ENCODE results near the gene CHD2.
"Not testable (repeated sequence)": the region's sequence is repeated elsewhere in the genome, so short reads cannot be mapped to it uniquely, and the experiment has no call there.

The CHD2 gene

GRCh38 chr15:93020976-93021772, 121.0 kb downstream of the CHD2 start:
- DNase-seq (ENCODE audit: low read depth in 2 of 2), result no peak

GRCh38 chr15:93024293-93024692, 124.2 kb downstream of the CHD2 start:
- DNase-seq (ENCODE audit: low read depth in 2 of 2), result no peak

GRCh38 chr15:93024716-93025624, 124.8 kb downstream of the CHD2 start:
- DNase-seq (ENCODE audit: low read depth in 2 of 2), result no peak

GRCh38 chr15:93025625-93025982, 125.5 kb downstream of the CHD2 start:
- DNase-seq (ENCODE audit: low read depth in 2 of 2), result no peak

GRCh38 chr15:93026380-93026817, 126.3 kb downstream of the CHD2 start:
- no peak for DNase-seq (ENCODE audit: low read depth in 2 of 2)

- no peak for DNase-seq (ENCODE audit: low read depth in 2 of 2)
These were observed 127.3 kb downstream of the CHD2 start for GRCh38 chr15:93027413-93027812.

GRCh38 chr15:93028111-93028631, 128.0 kb downstream of the CHD2 start:
- DNase-seq (ENCODE audit: low read depth in 2 of 2), result no peak

GRCh38 chr15:93028632-93029213, 128.6 kb downstream of the CHD2 start:
- DNase-seq (ENCODE audit: low read depth in 2 of 2), result no peak

- DNase-seq (ENCODE audit: low read depth in 2 of 2), result no peak
These were observed 129.2 kb downstream of the CHD2 start for GRCh38 chr15:93029214-93029835.

- no peak for DNase-seq (ENCODE audit: low read depth in 2 of 2)
These were observed 129.8 kb downstream of the CHD2 start for GRCh38 chr15:93029836-93030429.

- DNase-seq (ENCODE audit: low read depth in 2 of 2), result peak; percentile 24 to 30
These were observed 130.4 kb downstream of the CHD2 start for GRCh38 chr15:93030430-93031102.

GRCh38 chr15:93031103-93031464, 131.0 kb downstream of the CHD2 start:
- no peak for DNase-seq (ENCODE audit: low read depth in 2 of 2)

GRCh38 chr15:93031557-93032384, 131.6 kb downstream of the CHD2 start:
- not testable (repeated sequence) for DNase-seq (ENCODE audit: low read depth in 2 of 2)

GRCh38 chr15:93032515-93033206, 132.5 kb downstream of the CHD2 start:
- DNase-seq (ENCODE audit: low read depth in 2 of 2), result not testable (repeated sequence)

GRCh38 chr15:93033434-93034045, 133.4 kb downstream of the CHD2 start:
- DNase-seq (ENCODE audit: low read depth in 2 of 2), result no peak

GRCh38 chr15:93034512-93034911, 134.4 kb downstream of the CHD2 start:
- DNase-seq (ENCODE audit: low read depth in 2 of 2), result no peak

GRCh38 chr15:93035092-93035915, 135.2 kb downstream of the CHD2 start:
- DNase-seq (ENCODE audit: low read depth in 2 of 2), result no peak
